GM12878 (cell line): ENCODE results near the gene SCTR. TPM values are rescaled to one million over a fixed set of nuclear protein-coding genes. Genes with fewer than 3 reads are reported as not detected.

Source experiments
- ATAC-seq: fragments of 200-7000 bp; cut with Tn5 transposase; 3 replicates; pipeline ENCODE4 v1.9.1; 2020; ENCODE audit warnings: mild to moderate bottlenecking, moderate library complexity
- BruUV-seq: library from RNA; stranded (reverse); fragments of 400-500 nt; replicated peaks from 2 replicates; lab custom pipeline; 2021; lab: Mats Ljungman, UMichigan
- CTCF ChIA-PET: fragments of 300-600 bp; sonication (Branson Sonifier 250); formaldehyde crosslinking; extraction: SDS; loops from one replicate; lab custom pipeline; 2021; ENCODE audit warnings: inconsistent platforms; lab: Yijun Ruan, JAX
- POLR2A ChIA-PET: fragments of 350-600 bp; formaldehyde crosslinking; extraction: SDS; loops from one replicate; lab custom pipeline; 2021; ENCODE audit warnings: inconsistent platforms; lab: Charles Lee
- RAD21 ChIA-PET: fragments of 300-600 bp; sonication (Branson Sonifier 250); formaldehyde crosslinking; loops from one replicate; lab custom pipeline; 2023; ENCODE audit warnings: antibody characterized with exemption; ENCODE audit not compliant: unreplicated experiment; lab: Charles Lee
- SMC1A ChIA-PET: fragments of 300-600 bp; sonication (Branson Sonifier 250); formaldehyde crosslinking; loops from one replicate; lab custom pipeline; 2023; ENCODE audit not compliant: unreplicated experiment, uncharacterized antibody; lab: Charles Lee
- DNase-seq: peaks from one replicate; pipeline ENCODE4 v3.0.0-alpha.2; 2011; ENCODE audit warnings: low read depth, low spot score
- FAIRE-seq: peaks from 3 replicates; lab custom pipeline; 2011; peaks lifted over from hg19 to GRCh38; lab: Jason Lieb, UNC
- H2AFZ ChIP-seq: 2 replicates; pipeline ENCODE4 v1.6.0; 2011; ENCODE audit warnings: low read depth, low read length, control low read depth; ENCODE audit not compliant: control insufficient read depth
- H3K27ac ChIP-seq: 2 replicates; pipeline ENCODE4 v1.5.1; 2011; ENCODE audit warnings: control low read depth; ENCODE audit not compliant: control insufficient read depth, insufficient read depth
- H3K27me3 ChIP-seq, 2 experiments: replicated peaks in 1 of 2; 2 replicates each; pipeline versions ENCODE4 v1.6.0 to v1.6.1; 2011; ENCODE audit warnings: low read length in 1 of 2; ENCODE audit not compliant: control insufficient read depth in 2 of 2, insufficient read depth in 2 of 2
- H3K36me3 ChIP-seq, 2 experiments: 2 replicates each; pipeline ENCODE4 v1.5.1; 2011; ENCODE audit warnings: low read length in 1 of 2; ENCODE audit not compliant: control insufficient read depth in 2 of 2, insufficient read depth in 2 of 2
- H3K4me1 ChIP-seq: 2 replicates; pipeline ENCODE4 v1.6.1; 2011; ENCODE audit warnings: mild to moderate bottlenecking, low read length, moderate library complexity, mixed read lengths; ENCODE audit not compliant: control insufficient read depth, insufficient read depth
- H3K4me2 ChIP-seq: 2 replicates; pipeline ENCODE4 v1.6.0; 2011; ENCODE audit warnings: control low read depth; ENCODE audit not compliant: control insufficient read depth, insufficient read depth
- H3K4me3 ChIP-seq: fragments of 200-600 bp; sonication (generic); 2 replicates; pipeline ENCODE4 v1.5.1; 2016
- H3K79me2 ChIP-seq: 2 replicates; pipeline ENCODE4 v1.6.0; 2011; ENCODE audit warnings: low read length; ENCODE audit not compliant: control insufficient read depth, insufficient read depth
- H3K9ac ChIP-seq: 2 replicates; pipeline ENCODE4 v1.8.0; 2011; ENCODE audit warnings: low read length, control low read depth, mixed read lengths; ENCODE audit not compliant: control insufficient read depth, insufficient read depth
- H3K9me3 ChIP-seq: replicated peaks from 3 replicates; pipeline ENCODE4 v1.5.1; 2011; ENCODE audit warnings: mild to moderate bottlenecking, low read length; ENCODE audit not compliant: control insufficient read depth, insufficient read depth
- H4K20me1 ChIP-seq: 2 replicates; pipeline ENCODE4 v1.6.0; 2011; ENCODE audit not compliant: control insufficient read depth, insufficient read depth
- ESRRA ChIP-seq: IDR thresholded peaks from 2 replicates; pipeline ENCODE4 v1.6.1; 2012; ENCODE audit warnings: mild to moderate bottlenecking, low read length, improper control_type of control experiment
- IRF4 ChIP-seq: IDR thresholded peaks from 2 replicates; pipeline ENCODE4 v1.6.1; 2011; ENCODE audit warnings: low read depth, low read length
- IRF5 ChIP-seq: fragments of 450-650 bp; IDR thresholded peaks from 2 replicates; pipeline ENCODE4 v1.6.1; 2017; ENCODE audit warnings: borderline replicate concordance
- POLR2AphosphoS5 ChIP-seq: IDR thresholded peaks from 2 replicates; pipeline ENCODE4 v1.6.1; 2011; ENCODE audit warnings: mild to moderate bottlenecking, low read length, inconsistent platforms
- ZBED1 ChIP-seq: IDR thresholded peaks from 2 replicates; pipeline ENCODE4 v1.6.1; 2016; ENCODE audit warnings: borderline replicate concordance
- WGBS: methylation state at CpG from one replicate; pipeline ENCODE4 v1.1.6; 2016; ENCODE audit warnings: low lambda C conversion rate; ENCODE audit not compliant: insufficient replicate concordance, insufficient coverage; ENCODE audit errors: missing lambda C conversion rate; 5-methylcytosine and 5-hydroxymethylcytosine counted together
- in situ Hi-C: fragments of 300-500 bp; cut with MboI; formaldehyde crosslinking; loops from 9 replicates; pipeline ENCODE4 v1.14.3; 2018; ENCODE audit warnings: mixed read lengths
- intact Hi-C: fragments of 100-400 bp; cut with micrococcal nuclease; formaldehyde crosslinking; loops from one replicate; pipeline ENCODE4 v1.14.2; 2022; ENCODE audit not compliant: unreplicated experiment
- polyA plus RNA-seq, 11 experiments: library from polyadenylated mRNA; depleted of rRNA in 4 of 11; unstranded in 6 of 11; stranded (reverse) in 5 of 11; fragments of >200 nt; fragmentation: Nextera tagmentation in 4 of 11; fragmentation: Illumina TruSeq in 1 of 11; extraction: Ambion mirVana in 4 of 11; extraction: Trizol in 1 of 11; gene quantifications; 1 replicate in 1 of 11; 2 replicates in 10 of 11; pipeline versions ENCODE4 v1.2.1 to v1.2.3, GENCODE V29; 2011 to 2016; ENCODE audit warnings: inconsistent platforms in 2 of 11, missing spikeins in 2 of 11, low read depth in 1 of 11
- total RNA-seq, 4 experiments: library from RNA; depleted of rRNA in 3 of 4; stranded (reverse); fragments of >200 nt in 3 of 4; fragmentation: Illumina TruSeq in 1 of 4; extraction: Trizol in 1 of 4; gene quantifications; 2 replicates each; pipeline versions ENCODE4 v1.2.1 to v1.2.3, GENCODE V29; 2013 to 2021
- TF ChIP-seq, protein P1 (sequence below), 3 experiments: IDR thresholded peaks in 2 of 3; conservative IDR thresholded peaks in 1 of 3; 2 replicates each; pipeline ENCODE4 v1.5.1; 2011; ENCODE audit warnings: low read depth in 3 of 3, low read length in 3 of 3, mild to moderate bottlenecking in 3 of 3, control low read depth in 2 of 3, moderate library complexity in 2 of 3, inconsistent platforms in 1 of 3, mixed read lengths in 1 of 3; ENCODE audit not compliant: control insufficient read depth in 2 of 3, insufficient read depth in 1 of 3; ENCODE audit errors: extremely low read depth in 1 of 3

SCTR gene
- total and polyA plus RNA-seq, 10 of the 15 experiments (the other 5 are each of a cell fraction or from before 2014, with no cell fraction given) = 0.26 TPM; not detected in 9

- H3K27ac ChIP-seq = no peak overlapping the region
- no peak overlapping the region for H3K4me3 ChIP-seq
- DNase-seq (no peak), ATAC-seq (no peak), FAIRE-seq (no peak)
- ChIA-PET CTCF (interaction anchor here (0.6 to 1.2 kb wide), 2 partner anchors 13 to 524 kb away, joined by 3 to 4 read pairs; no protein-coding TSS in a partner anchor), RAD21 (no interaction called here), POLR2A (interaction anchor here (0.5 kb wide), 1 partner anchor 868 kb away, joined by 3 read pairs; no protein-coding TSS in a partner anchor), SMC1A (interaction anchor here (3.0 kb wide), 1 partner anchor 13 kb away, joined by 10 read pairs; no protein-coding TSS in a partner anchor)
- intact Hi-C loops = no loop called here
- H2AFZ ChIP-seq = no peak overlapping the region
- TF ChIP-seq IRF5 (no peak), ESRRA (no peak), POLR2AphosphoS5 (no peak), ZBED1 (no peak), IRF4 (no peak)
- TF ChIP-seq, protein P1, sequence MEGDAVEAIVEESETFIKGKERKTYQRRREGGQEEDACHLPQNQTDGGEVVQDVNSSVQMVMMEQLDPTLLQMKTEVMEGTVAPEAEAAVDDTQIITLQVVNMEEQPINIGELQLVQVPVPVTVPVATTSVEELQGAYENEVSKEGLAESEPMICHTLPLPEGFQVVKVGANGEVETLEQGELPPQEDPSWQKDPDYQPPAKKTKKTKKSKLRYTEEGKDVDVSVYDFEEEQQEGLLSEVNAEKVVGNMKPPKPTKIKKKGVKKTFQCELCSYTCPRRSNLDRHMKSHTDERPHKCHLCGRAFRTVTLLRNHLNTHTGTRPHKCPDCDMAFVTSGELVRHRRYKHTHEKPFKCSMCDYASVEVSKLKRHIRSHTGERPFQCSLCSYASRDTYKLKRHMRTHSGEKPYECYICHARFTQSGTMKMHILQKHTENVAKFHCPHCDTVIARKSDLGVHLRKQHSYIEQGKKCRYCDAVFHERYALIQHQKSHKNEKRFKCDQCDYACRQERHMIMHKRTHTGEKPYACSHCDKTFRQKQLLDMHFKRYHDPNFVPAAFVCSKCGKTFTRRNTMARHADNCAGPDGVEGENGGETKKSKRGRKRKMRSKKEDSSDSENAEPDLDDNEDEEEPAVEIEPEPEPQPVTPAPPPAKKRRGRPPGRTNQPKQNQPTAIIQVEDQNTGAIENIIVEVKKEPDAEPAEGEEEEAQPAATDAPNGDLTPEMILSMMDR (IDR thresholded peaks at IDR 0.05 in 2 of 3, conservative IDR thresholded peaks at IDR 0.05 in 1 of 3; ENCODE audit: control insufficient read depth in 2 of 3, extremely low read depth in 1 of 3, insufficient read depth in 1 of 3, low read depth in 3 of 3, low read length in 3 of 3) = no peak
- in situ Hi-C loops = no loop called here
- no peaks in the 10 kb centered on the region for H3K79me2 ChIP-seq
- H3K36me3 ChIP-seq = no peaks in the 10 kb centered on the region
- no peak overlapping the region for H3K9ac ChIP-seq
- H3K4me1 ChIP-seq = no peaks in the 10 kb centered on the region
- no peak overlapping the region for H3K4me2 ChIP-seq
- WGBS = 49% methylated on average over 8 of the region's 8 CpGs
- BruUV-seq = no TSS peak
- no peaks in the 10 kb centered on the region; a peak in 2 of 4 replicates for H3K27me3 ChIP-seq
- peaks cover 2% of the 10 kb centered on the region; the same call in 1 of the 2 replicates for H4K20me1 ChIP-seq
- H3K9me3 ChIP-seq = no peaks in the 10 kb centered on the region
Measured at GRCh38 chr2:119490106-119490505, 34.2 kb downstream of the SCTR start.
